Measurements from ENCODE around the gene PAFAH1B2.

PAFAH1B2 gene

DNA sequence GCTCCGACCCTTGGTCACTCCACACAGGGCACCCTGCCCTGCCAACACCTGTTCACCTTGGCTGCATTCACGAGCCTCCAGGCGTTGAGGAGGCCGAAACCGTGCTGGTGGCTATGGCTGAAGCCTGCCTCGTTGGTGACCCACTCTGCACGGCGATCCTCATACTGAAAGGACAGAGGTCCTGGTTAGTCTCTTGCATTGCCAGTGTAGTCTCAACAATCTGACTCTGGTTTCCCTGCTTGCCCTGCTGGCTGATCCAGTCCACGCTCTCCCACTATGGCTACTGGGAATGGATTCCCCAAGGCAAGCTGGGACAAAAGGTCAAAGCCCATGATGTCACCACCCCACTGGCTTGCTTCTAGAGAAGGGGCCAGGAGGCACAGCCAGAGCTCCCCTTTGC, 74.9 kb downstream of the PAFAH1B2 start:
- peaks cover 58% of the 10 kb centered on the region for H3K36me3 ChIP-seq
- H3K9me3 ChIP-seq = no peaks in the 10 kb centered on the region
- no peak overlapping the region for H3K4me3 ChIP-seq (ENCODE audit: low read depth, low read length)
- TF ChIP-seq, protein P1, sequence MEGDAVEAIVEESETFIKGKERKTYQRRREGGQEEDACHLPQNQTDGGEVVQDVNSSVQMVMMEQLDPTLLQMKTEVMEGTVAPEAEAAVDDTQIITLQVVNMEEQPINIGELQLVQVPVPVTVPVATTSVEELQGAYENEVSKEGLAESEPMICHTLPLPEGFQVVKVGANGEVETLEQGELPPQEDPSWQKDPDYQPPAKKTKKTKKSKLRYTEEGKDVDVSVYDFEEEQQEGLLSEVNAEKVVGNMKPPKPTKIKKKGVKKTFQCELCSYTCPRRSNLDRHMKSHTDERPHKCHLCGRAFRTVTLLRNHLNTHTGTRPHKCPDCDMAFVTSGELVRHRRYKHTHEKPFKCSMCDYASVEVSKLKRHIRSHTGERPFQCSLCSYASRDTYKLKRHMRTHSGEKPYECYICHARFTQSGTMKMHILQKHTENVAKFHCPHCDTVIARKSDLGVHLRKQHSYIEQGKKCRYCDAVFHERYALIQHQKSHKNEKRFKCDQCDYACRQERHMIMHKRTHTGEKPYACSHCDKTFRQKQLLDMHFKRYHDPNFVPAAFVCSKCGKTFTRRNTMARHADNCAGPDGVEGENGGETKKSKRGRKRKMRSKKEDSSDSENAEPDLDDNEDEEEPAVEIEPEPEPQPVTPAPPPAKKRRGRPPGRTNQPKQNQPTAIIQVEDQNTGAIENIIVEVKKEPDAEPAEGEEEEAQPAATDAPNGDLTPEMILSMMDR (IDR thresholded peaks at IDR 0.05; ENCODE audit: low read depth, low read length) = no peak
- DNase-seq = no peak
- no peaks in the 10 kb centered on the region for H3K4me1 ChIP-seq
- H3K27me3 ChIP-seq = no peaks in the 10 kb centered on the region

DNA sequence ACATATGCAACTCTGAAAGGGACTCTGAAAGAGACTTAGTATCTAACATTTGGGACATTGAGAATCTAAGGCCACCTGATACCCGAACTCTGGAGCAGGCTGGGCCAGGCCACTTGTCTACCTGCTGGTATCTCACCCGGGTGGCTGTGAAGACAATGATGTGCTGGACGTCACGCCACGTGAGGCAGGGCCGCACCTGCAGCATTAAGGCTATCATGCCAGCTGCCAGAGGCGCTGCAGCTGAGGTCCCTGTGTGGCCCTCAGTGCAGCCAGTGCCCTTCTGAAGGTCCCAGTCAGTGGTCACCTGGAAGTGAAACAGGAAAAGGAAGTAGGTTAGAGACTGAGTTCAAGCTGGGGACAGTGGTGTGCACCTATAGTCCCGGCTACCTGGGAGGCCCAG, 75.4 kb downstream of the PAFAH1B2 start:
- no peaks in the 10 kb centered on the region for H3K4me1 ChIP-seq
- H3K9me3 ChIP-seq = no peaks in the 10 kb centered on the region
- H3K36me3 ChIP-seq = peaks cover 57% of the 10 kb centered on the region
- no peak for DNase-seq
- no peak overlapping the region for H3K4me3 ChIP-seq (ENCODE audit: low read depth, low read length)
- no peaks in the 10 kb centered on the region for H3K27me3 ChIP-seq
- TF ChIP-seq, protein P1 (IDR thresholded peaks at IDR 0.05; ENCODE audit: low read depth, low read length) = no peak

DNA sequence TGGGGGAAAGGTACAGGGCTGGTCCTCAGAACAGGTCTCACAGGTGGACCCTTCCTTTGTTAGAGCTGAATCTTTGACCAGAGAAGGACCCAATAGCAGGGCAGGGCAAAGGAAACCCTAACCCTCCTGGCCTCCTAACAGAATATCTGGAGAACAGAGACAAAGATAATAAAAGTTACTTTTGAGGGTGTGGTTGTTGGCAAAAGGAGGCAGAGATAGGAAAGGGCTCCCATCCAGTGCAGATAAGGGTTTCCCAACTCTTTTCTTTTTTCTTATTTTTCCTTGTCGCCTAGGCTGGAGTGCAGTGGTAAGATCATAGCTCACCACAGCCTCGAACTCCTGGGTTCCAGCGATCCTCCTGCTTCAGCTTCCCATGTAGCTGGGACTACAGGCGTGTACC, 75.9 kb downstream of the PAFAH1B2 start:
- peaks cover 53% of the 10 kb centered on the region for H3K36me3 ChIP-seq
- no peaks in the 10 kb centered on the region for H3K9me3 ChIP-seq
- no peak for DNase-seq
- H3K4me1 ChIP-seq = no peaks in the 10 kb centered on the region
- no peaks in the 10 kb centered on the region for H3K27me3 ChIP-seq
- H3K4me3 ChIP-seq (ENCODE audit: low read depth, low read length) = no peak overlapping the region
- TF ChIP-seq, protein P1 (IDR thresholded peaks at IDR 0.05; ENCODE audit: low read depth, low read length) = no peak

DNA sequence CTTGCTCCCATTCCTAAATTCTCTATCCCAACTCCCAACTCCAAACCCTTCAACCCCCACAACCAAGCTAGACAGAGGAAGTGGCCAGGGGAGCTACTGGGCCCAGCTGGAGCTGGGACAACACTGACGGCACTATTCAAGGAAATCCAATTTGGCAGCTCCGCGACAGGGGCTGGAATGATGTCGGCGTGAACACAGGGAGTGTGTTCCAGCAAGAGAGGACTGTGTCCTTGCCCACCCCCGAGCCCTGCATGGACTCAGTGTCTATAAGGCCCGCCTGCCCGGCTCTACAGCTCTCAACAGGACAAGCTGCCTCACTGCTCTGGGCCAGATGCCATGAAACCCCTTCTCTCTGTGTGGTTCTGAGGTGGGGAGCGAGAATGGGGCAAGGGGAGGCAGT, 76.5 kb downstream of the PAFAH1B2 start:
- Histone ChIP-seq H3K27me3 (no peaks in the 10 kb centered on the region), H3K9me3 (no peaks in the 10 kb centered on the region), H3K36me3 (peaks cover 57% of the 10 kb centered on the region), H3K4me3 (ENCODE audit: low read depth, low read length) (no peak overlapping the region), H3K4me1 (no peaks in the 10 kb centered on the region)
- no peak for DNase-seq
- TF ChIP-seq, protein P1 (IDR thresholded peaks at IDR 0.05; ENCODE audit: low read depth, low read length) = no peak

DNA sequence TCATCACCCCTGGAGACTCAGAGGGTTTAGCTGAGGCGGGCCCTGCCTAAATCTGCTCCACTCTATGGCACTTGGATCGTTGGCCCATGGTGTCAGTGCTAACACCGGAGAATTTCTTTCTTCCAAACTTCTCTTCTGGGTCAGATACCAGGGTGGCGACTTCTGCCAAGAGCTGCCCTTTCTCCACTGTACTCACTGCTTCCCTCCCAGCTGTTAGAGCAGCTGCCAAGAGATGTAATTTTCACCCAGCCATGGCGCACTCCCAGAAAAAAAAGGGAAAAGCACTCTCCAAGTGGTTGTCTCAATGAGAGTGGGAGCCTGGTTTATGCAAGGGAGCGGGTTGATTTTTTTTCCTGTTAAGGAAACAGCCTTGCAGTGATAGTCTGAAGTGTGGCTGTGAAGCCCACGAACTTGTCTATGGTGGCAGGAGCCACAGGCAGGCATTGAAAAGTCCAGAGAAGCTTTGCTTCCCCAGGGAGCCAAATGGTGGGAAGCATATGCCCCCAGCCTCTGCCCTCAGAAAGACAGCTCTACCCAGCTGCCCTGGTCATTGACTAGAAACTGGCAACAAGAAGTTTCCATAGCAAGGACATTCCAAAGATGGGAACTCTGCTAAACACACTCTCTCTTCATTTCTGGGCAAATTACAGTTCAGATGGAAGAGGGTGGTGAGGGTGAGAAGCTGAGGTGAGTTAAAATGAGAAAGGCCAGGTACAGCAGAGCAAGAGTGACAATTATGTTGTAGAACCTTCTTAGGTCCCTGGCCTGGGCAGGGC, 77.1 kb downstream of the PAFAH1B2 start:
- H3K9me3 ChIP-seq = no peaks in the 10 kb centered on the region
- H3K36me3 ChIP-seq = peaks cover 55% of the 10 kb centered on the region
- no peaks in the 10 kb centered on the region for H3K4me1 ChIP-seq
- TF ChIP-seq, protein P1 (IDR thresholded peaks at IDR 0.05; ENCODE audit: low read depth, low read length) = no peak
- no peak overlapping the region for H3K4me3 ChIP-seq (ENCODE audit: low read depth, low read length)
- no peak for DNase-seq
- H3K27me3 ChIP-seq = no peaks in the 10 kb centered on the region

DNA sequence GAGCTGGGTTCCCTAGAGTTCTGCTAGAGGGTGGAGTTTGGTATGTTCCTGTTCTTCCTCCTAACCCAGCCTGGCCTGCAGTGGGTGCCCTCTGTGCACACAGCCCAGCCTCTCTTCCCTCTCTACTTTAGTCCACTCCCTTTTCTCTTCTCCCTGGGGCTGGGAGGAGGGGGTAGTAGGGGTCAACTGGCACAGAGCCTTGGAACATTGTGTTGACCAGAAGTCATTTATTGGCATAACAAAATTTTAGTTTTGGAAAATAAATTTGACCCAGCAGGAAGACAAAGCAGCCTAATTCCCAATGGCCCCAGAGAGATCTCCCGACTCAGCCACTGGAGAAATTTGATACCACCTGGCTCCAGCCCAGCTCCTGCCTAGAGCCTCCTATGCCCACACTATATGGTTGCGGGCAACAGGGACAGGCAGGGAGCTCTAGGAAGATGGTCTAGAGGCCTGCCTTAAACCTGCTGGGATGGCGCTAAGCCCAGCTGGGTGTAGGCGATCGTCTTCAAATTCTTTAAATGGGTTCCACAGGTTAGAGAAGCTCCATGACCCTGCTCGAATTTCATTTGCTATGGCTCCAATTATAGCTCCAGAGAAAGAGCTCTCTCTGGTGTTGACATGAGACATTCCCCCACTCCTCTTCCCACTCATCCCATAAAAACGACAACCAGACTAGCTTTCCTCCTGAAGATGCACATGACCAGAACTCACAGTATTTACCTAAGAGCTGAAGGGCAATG, 77.9 kb downstream of the PAFAH1B2 start:
- Histone ChIP-seq H3K36me3 (peaks cover 58% of the 10 kb centered on the region), H3K27me3 (no peaks in the 10 kb centered on the region), H3K4me3 (ENCODE audit: low read depth, low read length) (no peak overlapping the region), H3K9me3 (no peaks in the 10 kb centered on the region), H3K4me1 (no peaks in the 10 kb centered on the region)
- TF ChIP-seq, protein P1 (IDR thresholded peaks at IDR 0.05; ENCODE audit: low read depth, low read length) = no peak
- DNase-seq = no peak

Measured in BE2C (cell line).